NCI-H128 (cell line): ENCODE results near the gene FBXO5.

Source experiments
- DNase-seq: peaks from one replicate; lab custom pipeline; 2025; ENCODE audit not compliant: unreplicated experiment; lab: John Stamatoyannopoulos, UW

The FBXO5 gene

GRCh38 chr6:152952045-152952444 is 30.8 kb downstream of the FBXO5 start:
- DNase-seq = no peak

GRCh38 chr6:152950240-152950639 is 32.6 kb downstream of the FBXO5 start:
- DNase-seq = no peak

GRCh38 chr6:152948150-152948768 is 34.6 kb downstream of the FBXO5 start:
- DNase-seq = no peak

DNA sequence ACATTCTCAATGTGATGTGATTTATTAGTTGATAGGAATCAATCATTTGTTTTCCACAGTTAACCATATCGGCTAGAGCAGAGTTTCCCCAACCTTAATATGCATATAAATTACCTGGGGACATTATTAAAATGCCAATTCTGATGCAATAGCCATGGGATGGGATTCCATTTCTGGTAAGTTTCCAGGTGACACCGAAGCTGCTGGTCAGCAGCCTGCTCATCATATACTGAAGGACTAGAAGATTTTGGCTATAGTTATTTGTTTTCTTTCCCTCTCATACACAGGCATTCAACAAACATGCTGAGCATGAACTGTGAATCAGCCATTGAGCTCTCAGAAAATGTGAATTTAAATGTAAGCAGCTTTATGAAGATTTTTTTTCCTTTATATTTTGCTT is 35.8 kb downstream of the FBXO5 start:
- no peak for DNase-seq

GRCh38 chr6:152946484-152946883 is 36.4 kb downstream of the FBXO5 start:
- DNase-seq = no peak

GRCh38 chr6:152943260-152943897 is 39.5 kb downstream of the FBXO5 start:
- DNase-seq = no peak

GRCh38 chr6:152942319-152942869 is 40.4 kb downstream of the FBXO5 start:
- no peak for DNase-seq

- DNase-seq = no peak
Observed at GRCh38 chr6:152941746-152942145, 41.1 kb downstream of the FBXO5 start.

- DNase-seq = no peak
Observed at GRCh38 chr6:152932865-152933264, 50.0 kb downstream of the FBXO5 start.

GRCh38 chr6:152922706-152923105 is 60.1 kb downstream of the FBXO5 start:
- DNase-seq = no peak
